Sigmoid colon (tissue), 7 donors: ENCODE measurements around the gene EP400. TPM values are rescaled to one million over a fixed set of nuclear protein-coding genes. Genes with fewer than 3 reads are reported as not detected.
"Not testable (repeated sequence)": the region's sequence is repeated elsewhere in the genome, so short reads cannot be mapped to it uniquely, and the experiment has no call there.

Source experiments
- DNase-seq: peaks from one replicate; pipeline ENCODE4 v3.0.0-alpha.2; 2019
- H3K27ac ChIP-seq, 4 donors: fragments of 200-600 bp; sonication (generic); one replicate each; pipeline ENCODE4 v1.5.1; 2016 to 2019; ENCODE audit warnings: mild to moderate bottlenecking in 1 of 4
- H3K27me3 ChIP-seq, 3 donors: fragments of 200-600 bp; sonication (generic); one replicate each; pipeline ENCODE4 v1.5.1; 2019; ENCODE audit warnings: mild to moderate bottlenecking in 1 of 3
- H3K36me3 ChIP-seq, 4 donors: fragments of 200-600 bp; sonication (generic); one replicate each; pipeline ENCODE4 v1.5.1; 2016 to 2019
- H3K4me1 ChIP-seq, 4 donors: fragments of 200-600 bp; sonication (generic); one replicate each; pipeline ENCODE4 v1.5.1; 2017 to 2019
- H3K4me3 ChIP-seq, 4 donors: fragments of 200-600 bp; sonication (generic); one replicate each; pipeline ENCODE4 v1.5.1; 2017 to 2019; ENCODE audit warnings: mild to moderate bottlenecking in 2 of 4, moderate library complexity in 1 of 4
- H3K9me3 ChIP-seq, 4 donors: fragments of 200-600 bp in 3 of 4; sonication (generic) in 3 of 4; one replicate each; pipeline versions ENCODE4 v1.5.1 to v1.6.1; 2013 to 2019
- EP300 ChIP-seq, 4 donors: sonication (generic); formaldehyde crosslinking; IDR thresholded peaks; one replicate each; pipeline ENCODE4 v1.6.1; 2017; ENCODE audit warnings: antibody characterized with exemption in 4 of 4
- POLR2A ChIP-seq, 2 donors: fragments of 450-650 bp; IDR thresholded peaks; one replicate each; pipeline ENCODE4 v1.6.1; 2016; ENCODE audit warnings: antibody characterized with exemption in 2 of 2, mild to moderate bottlenecking in 2 of 2, moderate library complexity in 2 of 2
- POLR2AphosphoS5 ChIP-seq, 4 donors: sonication (generic); formaldehyde crosslinking; IDR thresholded peaks; one replicate each; pipeline ENCODE4 v1.6.1; 2017; ENCODE audit warnings: antibody characterized with exemption in 4 of 4
- WGBS, 2 donors: extraction: QIAGEN DNeasy Blood & Tissue Kit; methylation state at CpG; one replicate each; pipeline ENCODE4 v1.1.7; 2013; 5-methylcytosine and 5-hydroxymethylcytosine counted together
- intact Hi-C: fragments of 100-400 bp; cut with DNase I; formaldehyde crosslinking; loops from one replicate; pipeline ENCODE4 v1.15.1; 2023
- polyA plus RNA-seq, 3 donors: library from polyadenylated mRNA; stranded (reverse); fragments of 200-250 nt; gene quantifications; one replicate each; pipeline ENCODE4 v1.2.3, GENCODE V29; 2013
- total RNA-seq, 4 donors: library from RNA; depleted of rRNA; stranded (reverse); fragments of >200 nt; gene quantifications; one replicate each; pipeline ENCODE4 v1.1.0, GENCODE V29; 2016
- TF ChIP-seq, protein P1 (sequence below), 4 experiments: fragments of 450-650 bp in 3 of 4; fragments of 200-600 bp in 1 of 4; IDR thresholded peaks; one replicate each; pipeline ENCODE4 v1.5.1; 2016 to 2019; ENCODE audit warnings: antibody characterized with exemption in 4 of 4, mild to moderate bottlenecking in 3 of 4, moderate library complexity in 2 of 4
- donor health status: healthy with polysubstance abuse.
- donor health status: Bipolar disorder and iron deficiency.
- donor health status: healthy.

Gene EP400
- total and polyA plus RNA-seq, 7 donors, result 3.2 to 35.7 (median 14.6) TPM

GRCh38 chr12:132095520-132096409 lies 146.0 kb downstream of the EP400 start:
- Histone ChIP-seq H3K36me3 (peaks cover 0 to 30% (median 10%) of the 10 kb centered on the region in 4 donors), H3K9me3 (no peaks in the 10 kb centered on the region), H3K4me1 (no peaks in the 10 kb centered on the region), H3K4me3 (no peak overlapping the region), H3K27ac (no peak overlapping the region), H3K27me3 (no peaks in the 10 kb centered on the region)
- TF ChIP-seq, protein P1, sequence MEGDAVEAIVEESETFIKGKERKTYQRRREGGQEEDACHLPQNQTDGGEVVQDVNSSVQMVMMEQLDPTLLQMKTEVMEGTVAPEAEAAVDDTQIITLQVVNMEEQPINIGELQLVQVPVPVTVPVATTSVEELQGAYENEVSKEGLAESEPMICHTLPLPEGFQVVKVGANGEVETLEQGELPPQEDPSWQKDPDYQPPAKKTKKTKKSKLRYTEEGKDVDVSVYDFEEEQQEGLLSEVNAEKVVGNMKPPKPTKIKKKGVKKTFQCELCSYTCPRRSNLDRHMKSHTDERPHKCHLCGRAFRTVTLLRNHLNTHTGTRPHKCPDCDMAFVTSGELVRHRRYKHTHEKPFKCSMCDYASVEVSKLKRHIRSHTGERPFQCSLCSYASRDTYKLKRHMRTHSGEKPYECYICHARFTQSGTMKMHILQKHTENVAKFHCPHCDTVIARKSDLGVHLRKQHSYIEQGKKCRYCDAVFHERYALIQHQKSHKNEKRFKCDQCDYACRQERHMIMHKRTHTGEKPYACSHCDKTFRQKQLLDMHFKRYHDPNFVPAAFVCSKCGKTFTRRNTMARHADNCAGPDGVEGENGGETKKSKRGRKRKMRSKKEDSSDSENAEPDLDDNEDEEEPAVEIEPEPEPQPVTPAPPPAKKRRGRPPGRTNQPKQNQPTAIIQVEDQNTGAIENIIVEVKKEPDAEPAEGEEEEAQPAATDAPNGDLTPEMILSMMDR (IDR thresholded peaks at IDR 0.05), result no peak
- TF ChIP-seq POLR2A (IDR thresholded peaks at IDR 0.05) (no peak), EP300 (IDR thresholded peaks at IDR 0.05) (no peak), POLR2AphosphoS5 (IDR thresholded peaks at IDR 0.05) (no peak)
- 88 to 93% methylated on average over 11 of the region's 11 CpGs for WGBS, 2 donors
- intact Hi-C loops, result no loop called here
- DNase-seq, result peak; percentile 32

- DNase-seq, result peak; percentile 19
- Histone ChIP-seq H3K4me1 (no peaks in the 10 kb centered on the region), H3K4me3 (no peak overlapping the region), H3K9me3 (no peaks in the 10 kb centered on the region), H3K27me3 (no peaks in the 10 kb centered on the region), H3K27ac (no peak overlapping the region), H3K36me3 (peaks cover 0 to 18% (median 6%) of the 10 kb centered on the region in 4 donors)
- intact Hi-C loops, result no loop called here
- TF ChIP-seq POLR2A (IDR thresholded peaks at IDR 0.05) (no peak), EP300 (IDR thresholded peaks at IDR 0.05) (no peak), POLR2AphosphoS5 (IDR thresholded peaks at IDR 0.05) (no peak)
- TF ChIP-seq, protein P1 (IDR thresholded peaks at IDR 0.05), result no peak
- 93 to 96% methylated on average over 12 of the region's 12 CpGs for WGBS, 2 donors
These were observed 150.0 kb downstream of the EP400 start for GRCh38 chr12:132099739-132100138.

DNA sequence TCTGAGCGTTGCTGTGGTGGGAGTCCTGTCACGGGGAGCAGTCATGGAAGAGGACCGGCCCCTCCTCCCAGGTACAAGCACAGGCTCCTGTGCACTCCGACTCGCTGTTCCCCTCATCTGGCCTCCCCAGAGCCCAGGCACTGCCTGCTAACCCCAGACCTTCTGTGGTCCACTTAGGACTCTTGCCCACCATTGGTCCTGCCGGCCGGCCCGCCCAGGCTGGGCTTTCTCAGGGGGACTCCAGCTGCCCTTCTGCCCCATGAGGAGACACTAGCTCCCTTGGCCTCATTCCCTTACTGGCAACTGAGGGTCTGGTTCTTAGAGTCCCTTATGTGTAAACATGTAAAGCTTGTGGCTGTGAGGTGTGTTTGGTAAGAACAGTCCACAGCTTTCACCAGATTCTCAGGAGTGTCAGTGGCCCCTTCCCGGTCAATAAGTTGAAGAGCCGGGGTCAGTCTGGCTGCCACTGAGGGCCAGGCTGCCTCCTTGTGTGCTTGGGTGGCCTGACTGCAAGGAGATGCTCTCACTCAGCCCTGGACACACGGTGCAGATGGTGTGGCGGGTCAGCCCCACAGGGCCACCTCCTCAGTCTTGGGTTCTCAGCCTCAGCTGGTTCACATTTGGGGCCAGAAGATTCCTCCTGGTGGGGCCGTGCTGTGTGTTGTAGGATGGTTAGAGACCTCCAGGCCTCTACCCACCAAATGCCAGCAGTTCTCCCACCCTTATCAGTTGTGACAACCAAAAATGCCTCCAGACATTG lies 150.7 kb downstream of the EP400 start:
- DNase-seq, result peak; percentile 41
- Histone ChIP-seq H3K27ac (no peak overlapping the region), H3K36me3 (peaks cover 0 to 23% (median 7%) of the 10 kb centered on the region in 4 donors), H3K4me3 (no peak overlapping the region), H3K4me1 (no peaks in the 10 kb centered on the region), H3K9me3 (no peaks in the 10 kb centered on the region), H3K27me3 (no peaks in the 10 kb centered on the region)
- intact Hi-C loops, result no loop called here
- 97% methylated on average over 13 of the region's 13 CpGs for WGBS, 2 donors
- no peak for TF ChIP-seq EP300 (IDR thresholded peaks at IDR 0.05)
- TF ChIP-seq POLR2AphosphoS5 (IDR thresholded peaks at IDR 0.05), result no peak
- TF ChIP-seq, protein P1 (IDR thresholded peaks at IDR 0.05), result no peak
- no peak for TF ChIP-seq POLR2A (IDR thresholded peaks at IDR 0.05)

- Histone ChIP-seq H3K36me3 (peaks cover 0 to 31% (median 11%) of the 10 kb centered on the region in 4 donors), H3K27me3 (no peaks in the 10 kb centered on the region), H3K9me3 (no peaks in the 10 kb centered on the region), H3K4me3 (no peak overlapping the region), H3K27ac (no peak overlapping the region), H3K4me1 (no peaks in the 10 kb centered on the region)
- TF ChIP-seq, protein P1 (IDR thresholded peaks at IDR 0.05), result no peak
- TF ChIP-seq POLR2A (IDR thresholded peaks at IDR 0.05) (no peak), POLR2AphosphoS5 (IDR thresholded peaks at IDR 0.05) (no peak), EP300 (IDR thresholded peaks at IDR 0.05) (no peak)
- DNase-seq, result peak; percentile 25
- intact Hi-C loops, result no loop called here
- WGBS, 2 donors, result 90 to 96% methylated on average over 9 of the region's 9 CpGs
These were observed 152.6 kb downstream of the EP400 start for GRCh38 chr12:132102297-132102696.

GRCh38 chr12:132103072-132103471 lies 153.3 kb downstream of the EP400 start:
- H3K27me3 ChIP-seq, H3K4me3 ChIP-seq, H3K4me1 ChIP-seq, H3K27ac ChIP-seq, H3K9me3 ChIP-seq, intact Hi-C loops: not testable (repeated sequence)
- WGBS, 2 donors, result 88 to 90% methylated on average over 14 of the region's 14 CpGs
- DNase-seq, result peak; percentile 27
- H3K36me3 ChIP-seq, result peaks cover 0 to 33% (median 11%) of the 10 kb centered on the region in 4 donors
